Measurements from ENCODE around the gene TEX30. TPM values are rescaled to one million over a fixed set of nuclear protein-coding genes. Genes with fewer than 3 reads are reported as not detected.

TEX30 gene
- total RNA-seq, 2 donors from 2014 or later: 3.7 to 8.3 TPM

DNA sequence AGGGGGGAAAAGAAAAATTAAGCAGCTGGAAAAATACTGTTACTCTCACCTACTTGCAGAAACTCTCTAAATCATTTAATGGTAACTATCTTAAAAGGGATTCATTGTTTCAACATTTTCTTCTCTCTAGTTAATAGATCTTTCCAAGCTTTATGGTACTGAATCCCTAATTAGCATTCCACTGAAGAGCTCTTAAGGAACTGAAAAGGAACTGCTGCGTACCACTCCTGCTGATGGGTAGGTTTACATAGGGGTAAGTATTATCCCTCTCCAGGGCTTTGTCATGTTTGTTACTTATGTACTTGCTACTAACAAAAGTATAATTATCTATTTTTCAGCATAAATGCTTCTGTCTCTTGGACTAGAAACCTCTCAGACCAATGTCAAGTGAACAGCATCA is 12.5 kb downstream of the TEX30 start:
- intact Hi-C loops (cut with DNase I): no loop called here
- Histone ChIP-seq H3K27me3 (no peaks in the 10 kb centered on the region), H3K9ac (ENCODE audit: low read depth in 2 of 2, low read length in 2 of 2) (no peak overlapping the region), H3K36me3 (no peaks in the 10 kb centered on the region), H3K4me3 (no peak overlapping the region), H3K27ac (no peak overlapping the region), H3K4me1 (no peaks in the 10 kb centered on the region), H3K9me3 (no peaks in the 10 kb centered on the region)
- TF ChIP-seq, protein P1, sequence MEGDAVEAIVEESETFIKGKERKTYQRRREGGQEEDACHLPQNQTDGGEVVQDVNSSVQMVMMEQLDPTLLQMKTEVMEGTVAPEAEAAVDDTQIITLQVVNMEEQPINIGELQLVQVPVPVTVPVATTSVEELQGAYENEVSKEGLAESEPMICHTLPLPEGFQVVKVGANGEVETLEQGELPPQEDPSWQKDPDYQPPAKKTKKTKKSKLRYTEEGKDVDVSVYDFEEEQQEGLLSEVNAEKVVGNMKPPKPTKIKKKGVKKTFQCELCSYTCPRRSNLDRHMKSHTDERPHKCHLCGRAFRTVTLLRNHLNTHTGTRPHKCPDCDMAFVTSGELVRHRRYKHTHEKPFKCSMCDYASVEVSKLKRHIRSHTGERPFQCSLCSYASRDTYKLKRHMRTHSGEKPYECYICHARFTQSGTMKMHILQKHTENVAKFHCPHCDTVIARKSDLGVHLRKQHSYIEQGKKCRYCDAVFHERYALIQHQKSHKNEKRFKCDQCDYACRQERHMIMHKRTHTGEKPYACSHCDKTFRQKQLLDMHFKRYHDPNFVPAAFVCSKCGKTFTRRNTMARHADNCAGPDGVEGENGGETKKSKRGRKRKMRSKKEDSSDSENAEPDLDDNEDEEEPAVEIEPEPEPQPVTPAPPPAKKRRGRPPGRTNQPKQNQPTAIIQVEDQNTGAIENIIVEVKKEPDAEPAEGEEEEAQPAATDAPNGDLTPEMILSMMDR (IDR thresholded peaks at IDR 0.05): no peak
- DNase-seq: no peak

DNA sequence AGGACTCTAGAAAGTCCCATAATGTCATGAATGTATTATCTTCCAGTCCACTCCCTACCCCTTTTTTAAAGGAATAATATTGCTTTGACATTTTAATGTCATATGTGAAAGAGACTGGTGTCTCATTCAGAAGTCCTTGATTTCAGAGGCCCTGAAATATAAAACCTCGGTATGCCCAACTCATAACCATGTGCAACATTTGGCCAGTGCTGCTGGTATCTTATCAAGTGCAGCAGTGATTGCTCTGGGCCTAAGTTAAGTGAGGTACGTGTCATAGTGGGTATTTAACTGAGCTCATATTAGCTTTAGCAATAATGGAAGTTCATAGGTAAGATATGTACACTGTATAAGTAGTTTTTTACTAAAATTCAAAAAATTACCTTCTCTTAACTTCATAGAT is 14.7 kb downstream of the TEX30 start:
- intact Hi-C loops (cut with DNase I): no loop called here
- H3K9me3 ChIP-seq: no peaks in the 10 kb centered on the region

DNA sequence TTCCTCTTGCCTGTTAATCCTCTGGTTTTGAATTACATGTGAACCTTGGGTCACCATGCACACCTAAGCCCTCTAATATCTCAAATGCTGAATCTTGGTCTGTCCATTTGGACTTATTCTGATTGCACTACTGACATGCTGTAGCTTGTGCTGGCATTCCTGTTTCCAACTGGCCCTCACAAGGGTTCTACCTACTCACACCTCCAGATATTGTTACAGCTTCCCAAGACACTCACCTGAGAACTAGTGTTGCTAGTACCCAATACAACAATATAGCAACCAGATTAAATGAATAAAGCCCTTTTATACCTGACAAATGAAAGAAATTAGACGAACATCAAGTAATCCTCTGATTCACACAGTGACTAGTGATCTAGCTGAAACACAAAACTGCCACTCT is 16.6 kb downstream of the TEX30 start:
- intact Hi-C loops (cut with DNase I): no loop called here
- no peaks in the 10 kb centered on the region for H3K4me1 ChIP-seq
- TF ChIP-seq, protein P1 (IDR thresholded peaks at IDR 0.05): no peak

More for the DNA sequence above, 14.7 kb downstream of the TEX30 start:
- DNase-seq: no peak
- no peaks in the 10 kb centered on the region for H3K4me1 ChIP-seq
- H3K27ac ChIP-seq: no peak overlapping the region
- no peaks in the 10 kb centered on the region for H3K36me3 ChIP-seq
- H3K9ac ChIP-seq (ENCODE audit: low read depth in 2 of 2, low read length in 2 of 2): no peak overlapping the region
- no peaks in the 10 kb centered on the region for H3K27me3 ChIP-seq
- TF ChIP-seq, protein P1 (IDR thresholded peaks at IDR 0.05): no peak
- no peak overlapping the region for H3K4me3 ChIP-seq

DNA sequence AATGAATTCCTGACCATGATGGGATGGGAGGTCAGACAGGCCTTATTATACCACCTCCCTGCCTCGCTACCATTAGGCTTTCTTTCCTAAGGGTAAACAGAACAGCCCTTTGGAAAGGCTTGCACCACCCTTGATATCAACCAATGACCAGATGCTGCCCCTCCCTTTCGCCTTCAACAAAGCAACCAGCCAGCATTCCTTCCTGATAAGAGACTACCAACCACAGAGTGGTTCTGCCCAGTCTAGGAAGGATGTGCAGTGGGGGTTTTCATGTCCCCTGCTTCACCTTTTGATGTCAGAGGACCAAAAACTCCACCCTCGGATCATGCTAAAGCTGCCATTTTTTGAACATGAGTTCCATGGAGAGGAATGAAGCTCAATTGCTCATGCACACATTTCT is 21.7 kb downstream of the TEX30 start:
- TF ChIP-seq, protein P1 (IDR thresholded peaks at IDR 0.05): no peak
- H3K36me3 ChIP-seq: no peaks in the 10 kb centered on the region
- H3K9me3 ChIP-seq: no peaks in the 10 kb centered on the region
- no peak for DNase-seq
- no peak overlapping the region for H3K27ac ChIP-seq
- intact Hi-C loops (cut with DNase I): no loop called here
- H3K4me1 ChIP-seq: no peaks in the 10 kb centered on the region
- H3K27me3 ChIP-seq: no peaks in the 10 kb centered on the region
- no peak overlapping the region for H3K4me3 ChIP-seq
- no peak overlapping the region for H3K9ac ChIP-seq (ENCODE audit: low read depth in 2 of 2, low read length in 2 of 2)

More for the DNA sequence above, 16.6 kb downstream of the TEX30 start:
- no peak for DNase-seq
- no peak overlapping the region for H3K27ac ChIP-seq
- H3K4me3 ChIP-seq: no peak overlapping the region
- H3K36me3 ChIP-seq: no peaks in the 10 kb centered on the region
- H3K9ac ChIP-seq (ENCODE audit: low read depth in 2 of 2, low read length in 2 of 2): no peak overlapping the region
- H3K27me3 ChIP-seq: no peaks in the 10 kb centered on the region
- no peaks in the 10 kb centered on the region for H3K9me3 ChIP-seq

DNA sequence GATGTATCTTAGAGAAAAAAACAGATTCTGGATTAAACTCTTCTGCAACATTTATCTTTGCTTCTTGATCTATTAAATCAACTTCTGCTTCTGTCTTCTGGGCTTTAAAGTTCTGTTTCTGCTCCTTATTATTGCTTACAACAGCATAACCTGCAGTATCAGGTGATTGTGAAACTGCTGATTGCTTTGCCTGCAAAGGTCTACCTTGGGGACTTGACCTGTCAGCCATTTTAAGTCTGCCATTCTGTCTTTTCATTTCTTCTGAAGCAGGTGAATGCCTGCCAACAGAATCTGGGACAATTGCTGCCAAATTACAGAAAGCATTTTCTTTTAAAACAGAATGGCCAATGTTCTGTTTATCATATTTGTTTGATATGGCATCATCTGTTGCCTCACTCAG is 31.1 kb downstream of the TEX30 start:
- Histone ChIP-seq H3K36me3 (no peaks in the 10 kb centered on the region), H3K9ac (ENCODE audit: low read depth in 2 of 2, low read length in 2 of 2) (no peak overlapping the region), H3K27ac (no peak overlapping the region), H3K4me3 (no peak overlapping the region), H3K9me3 (no peaks in the 10 kb centered on the region), H3K4me1 (no peaks in the 10 kb centered on the region), H3K27me3 (no peaks in the 10 kb centered on the region)
- TF ChIP-seq, protein P1 (IDR thresholded peaks at IDR 0.05): no peak
- DNase-seq: no peak
- intact Hi-C loops (cut with DNase I): no loop called here

DNA sequence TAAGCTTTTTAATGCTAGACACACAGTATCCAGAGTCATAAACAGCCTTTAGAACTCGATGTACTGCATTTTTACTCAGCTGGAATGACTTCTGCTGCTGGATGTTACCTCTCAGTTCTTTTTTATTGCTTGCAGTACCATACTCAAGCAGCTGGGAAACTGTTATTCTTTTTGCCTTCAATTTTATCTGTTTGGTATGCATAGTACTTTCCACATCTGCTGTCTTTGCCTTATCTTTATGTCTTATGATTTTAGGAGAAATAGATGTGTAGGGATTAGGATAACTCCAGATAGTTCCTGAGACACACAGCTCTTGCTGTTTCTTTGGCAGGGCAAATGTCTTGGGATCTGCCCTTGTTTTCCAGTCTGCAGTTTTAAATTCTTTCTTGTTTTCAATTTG is 31.5 kb downstream of the TEX30 start:
- Histone ChIP-seq H3K36me3 (no peaks in the 10 kb centered on the region), H3K4me1 (no peaks in the 10 kb centered on the region), H3K9ac (ENCODE audit: low read depth in 2 of 2, low read length in 2 of 2) (no peak overlapping the region), H3K9me3 (no peaks in the 10 kb centered on the region), H3K4me3 (no peak overlapping the region), H3K27ac (no peak overlapping the region), H3K27me3 (no peaks in the 10 kb centered on the region)
- DNase-seq: no peak
- TF ChIP-seq, protein P1 (IDR thresholded peaks at IDR 0.05): no peak
- intact Hi-C loops (cut with DNase I): no loop called here

Measured in colonic mucosa (tissue), 4 donors.